ENCODE results near the gene RNF17.
"Not testable (repeated sequence)": the region's sequence is repeated elsewhere in the genome, so short reads cannot be mapped to it uniquely, and the experiment has no call there.

Gene RNF17

DNA sequence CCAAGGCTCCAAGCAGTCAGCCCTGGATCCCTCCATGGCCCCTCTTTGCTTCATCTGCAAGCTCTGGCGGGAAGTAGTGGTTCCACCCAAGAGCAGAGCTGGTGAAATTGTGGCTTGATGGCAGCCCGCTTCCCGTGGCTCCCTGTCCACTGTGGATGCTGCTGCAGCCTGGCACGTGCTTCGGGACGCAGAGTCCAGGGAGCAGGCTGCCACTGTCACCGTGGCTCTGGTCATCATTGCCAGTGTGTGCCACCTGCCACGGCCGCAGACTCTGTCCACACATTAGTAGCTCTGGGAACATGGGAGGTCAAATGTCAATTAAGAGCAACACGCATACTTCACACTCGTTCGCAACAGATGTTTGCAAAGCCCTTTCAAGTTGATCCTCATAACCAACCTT lies 40.8 kb upstream of the RNF17 start:
- ATAC-seq (ENCODE audit: insufficient read depth, low read depth) (no peak), DNase-seq (no peak)
- H3K4me1 ChIP-seq (ENCODE audit: insufficient read depth, low read length): no peaks in the 10 kb centered on the region
- peaks cover 11% of the 10 kb centered on the region for H3K27me3 ChIP-seq (ENCODE audit: insufficient read depth, low read length, poor library complexity)
- H3K36me3 ChIP-seq (ENCODE audit: insufficient read depth, low read length): no peaks in the 10 kb centered on the region
- no peaks in the 10 kb centered on the region for H3K79me2 ChIP-seq (ENCODE audit: insufficient read depth, low read length)
- H3K9ac ChIP-seq (ENCODE audit: low read depth, low read length): no peak overlapping the region
- no peaks in the 10 kb centered on the region; the same call in 1 of the 2 replicates for H4K20me1 ChIP-seq (ENCODE audit: insufficient read depth, low read length)
- TF ChIP-seq, protein P1, sequence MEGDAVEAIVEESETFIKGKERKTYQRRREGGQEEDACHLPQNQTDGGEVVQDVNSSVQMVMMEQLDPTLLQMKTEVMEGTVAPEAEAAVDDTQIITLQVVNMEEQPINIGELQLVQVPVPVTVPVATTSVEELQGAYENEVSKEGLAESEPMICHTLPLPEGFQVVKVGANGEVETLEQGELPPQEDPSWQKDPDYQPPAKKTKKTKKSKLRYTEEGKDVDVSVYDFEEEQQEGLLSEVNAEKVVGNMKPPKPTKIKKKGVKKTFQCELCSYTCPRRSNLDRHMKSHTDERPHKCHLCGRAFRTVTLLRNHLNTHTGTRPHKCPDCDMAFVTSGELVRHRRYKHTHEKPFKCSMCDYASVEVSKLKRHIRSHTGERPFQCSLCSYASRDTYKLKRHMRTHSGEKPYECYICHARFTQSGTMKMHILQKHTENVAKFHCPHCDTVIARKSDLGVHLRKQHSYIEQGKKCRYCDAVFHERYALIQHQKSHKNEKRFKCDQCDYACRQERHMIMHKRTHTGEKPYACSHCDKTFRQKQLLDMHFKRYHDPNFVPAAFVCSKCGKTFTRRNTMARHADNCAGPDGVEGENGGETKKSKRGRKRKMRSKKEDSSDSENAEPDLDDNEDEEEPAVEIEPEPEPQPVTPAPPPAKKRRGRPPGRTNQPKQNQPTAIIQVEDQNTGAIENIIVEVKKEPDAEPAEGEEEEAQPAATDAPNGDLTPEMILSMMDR (IDR thresholded peaks at IDR 0.05; ENCODE audit: borderline replicate concordance, extremely low read depth, low read length, poor library complexity, severe bottlenecking): no peak
- TF ChIP-seq EZH2 (IDR thresholded peaks at IDR 0.05; ENCODE audit: borderline replicate concordance, low read depth, low read length, severe bottlenecking): no peak
- no peaks in the 10 kb centered on the region for H3K9me3 ChIP-seq (ENCODE audit: insufficient read depth, low read length, severe bottlenecking)
- H3K27ac ChIP-seq (ENCODE audit: low read length): no peak overlapping the region
- H3K4me2 ChIP-seq (ENCODE audit: insufficient read depth, low read length): no peak overlapping the region
- H3K4me3 ChIP-seq (ENCODE audit: low read depth in 1 of 2, low read length in 2 of 2): no peak overlapping the region
- no peak overlapping the region for H2AFZ ChIP-seq (ENCODE audit: low read depth, low read length)

DNA sequence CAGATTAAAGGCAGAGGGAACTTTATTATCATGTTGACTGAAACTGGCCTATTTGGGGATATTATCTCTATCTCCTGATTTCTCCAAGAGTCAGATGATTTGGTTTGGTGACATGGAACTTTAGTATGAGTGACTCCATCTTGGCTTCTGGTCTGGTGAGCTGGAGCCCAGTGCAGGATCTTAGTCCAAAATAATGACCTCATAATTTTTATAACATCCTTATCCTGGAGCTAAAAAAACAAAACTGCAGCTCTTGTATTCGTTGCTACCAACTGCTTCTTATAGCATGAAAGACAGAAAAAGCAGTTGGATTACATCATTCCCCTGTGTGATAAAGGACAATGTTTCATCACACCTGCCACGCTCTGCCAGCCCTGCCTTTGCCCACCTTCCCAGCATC lies 39.3 kb upstream of the RNF17 start:
- H3K79me2 ChIP-seq (ENCODE audit: insufficient read depth, low read length): no peaks in the 10 kb centered on the region
- no peak for TF ChIP-seq EZH2 (IDR thresholded peaks at IDR 0.05; ENCODE audit: borderline replicate concordance, low read depth, low read length, severe bottlenecking)
- peaks cover 11% of the 10 kb centered on the region for H3K27me3 ChIP-seq (ENCODE audit: insufficient read depth, low read length, poor library complexity)
- no peak overlapping the region for H2AFZ ChIP-seq (ENCODE audit: low read depth, low read length)
- ATAC-seq (ENCODE audit: insufficient read depth, low read depth) (no peak), DNase-seq (no peak)
- H3K9ac ChIP-seq (ENCODE audit: low read depth, low read length): no peak overlapping the region
- H3K4me1 ChIP-seq (ENCODE audit: insufficient read depth, low read length): no peaks in the 10 kb centered on the region
- no peaks in the 10 kb centered on the region for H3K9me3 ChIP-seq (ENCODE audit: insufficient read depth, low read length, severe bottlenecking)
- H4K20me1 ChIP-seq (ENCODE audit: insufficient read depth, low read length): no peaks in the 10 kb centered on the region; the same call in 1 of the 2 replicates
- H3K4me3 ChIP-seq (ENCODE audit: low read depth in 1 of 2, low read length in 2 of 2): no peak overlapping the region
- H3K36me3 ChIP-seq (ENCODE audit: insufficient read depth, low read length): no peaks in the 10 kb centered on the region
- no peak overlapping the region for H3K27ac ChIP-seq (ENCODE audit: low read length)
- no peak overlapping the region for H3K4me2 ChIP-seq (ENCODE audit: insufficient read depth, low read length)

DNA sequence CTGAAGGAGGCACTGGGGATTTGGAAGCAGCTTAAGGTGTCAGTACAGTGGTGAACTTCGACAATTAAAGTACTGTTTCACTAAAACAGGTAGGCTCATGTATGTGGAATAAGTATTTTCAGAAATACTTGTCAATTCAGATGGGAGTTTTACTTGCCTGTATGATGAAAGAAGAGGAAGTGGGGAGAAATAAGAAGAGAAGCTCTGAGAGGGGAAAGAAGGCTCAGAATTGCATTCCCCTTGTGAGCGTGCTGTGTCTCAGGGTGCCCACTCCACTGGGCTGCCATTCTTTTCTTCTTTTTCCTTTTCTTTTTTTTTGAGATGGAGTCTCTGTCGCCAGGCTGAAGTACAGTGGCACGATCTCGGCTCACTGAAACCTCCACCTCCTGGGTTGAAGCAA lies 38.6 kb upstream of the RNF17 start:
- no peaks in the 10 kb centered on the region; the same call in 1 of the 2 replicates for H4K20me1 ChIP-seq (ENCODE audit: insufficient read depth, low read length)
- H3K9ac ChIP-seq (ENCODE audit: low read depth, low read length): no peak overlapping the region
- TF ChIP-seq, protein P1 (IDR thresholded peaks at IDR 0.05; ENCODE audit: borderline replicate concordance, extremely low read depth, low read length, poor library complexity, severe bottlenecking): no peak
- TF ChIP-seq EZH2 (IDR thresholded peaks at IDR 0.05; ENCODE audit: borderline replicate concordance, low read depth, low read length, severe bottlenecking): no peak
- no peak overlapping the region for H3K27ac ChIP-seq (ENCODE audit: low read length)
- ATAC-seq (ENCODE audit: insufficient read depth, low read depth) (no peak), DNase-seq (no peak)
- H3K36me3 ChIP-seq (ENCODE audit: insufficient read depth, low read length): no peaks in the 10 kb centered on the region
- H3K27me3 ChIP-seq (ENCODE audit: insufficient read depth, low read length, poor library complexity): peaks cover 11% of the 10 kb centered on the region
- no peak overlapping the region for H3K4me3 ChIP-seq (ENCODE audit: low read depth in 1 of 2, low read length in 2 of 2)
- no peaks in the 10 kb centered on the region for H3K79me2 ChIP-seq (ENCODE audit: insufficient read depth, low read length)
- no peak overlapping the region for H3K4me2 ChIP-seq (ENCODE audit: insufficient read depth, low read length)
- no peaks in the 10 kb centered on the region for H3K4me1 ChIP-seq (ENCODE audit: insufficient read depth, low read length)
- no peaks in the 10 kb centered on the region for H3K9me3 ChIP-seq (ENCODE audit: insufficient read depth, low read length, severe bottlenecking)
- no peak overlapping the region for H2AFZ ChIP-seq (ENCODE audit: low read depth, low read length)

DNA sequence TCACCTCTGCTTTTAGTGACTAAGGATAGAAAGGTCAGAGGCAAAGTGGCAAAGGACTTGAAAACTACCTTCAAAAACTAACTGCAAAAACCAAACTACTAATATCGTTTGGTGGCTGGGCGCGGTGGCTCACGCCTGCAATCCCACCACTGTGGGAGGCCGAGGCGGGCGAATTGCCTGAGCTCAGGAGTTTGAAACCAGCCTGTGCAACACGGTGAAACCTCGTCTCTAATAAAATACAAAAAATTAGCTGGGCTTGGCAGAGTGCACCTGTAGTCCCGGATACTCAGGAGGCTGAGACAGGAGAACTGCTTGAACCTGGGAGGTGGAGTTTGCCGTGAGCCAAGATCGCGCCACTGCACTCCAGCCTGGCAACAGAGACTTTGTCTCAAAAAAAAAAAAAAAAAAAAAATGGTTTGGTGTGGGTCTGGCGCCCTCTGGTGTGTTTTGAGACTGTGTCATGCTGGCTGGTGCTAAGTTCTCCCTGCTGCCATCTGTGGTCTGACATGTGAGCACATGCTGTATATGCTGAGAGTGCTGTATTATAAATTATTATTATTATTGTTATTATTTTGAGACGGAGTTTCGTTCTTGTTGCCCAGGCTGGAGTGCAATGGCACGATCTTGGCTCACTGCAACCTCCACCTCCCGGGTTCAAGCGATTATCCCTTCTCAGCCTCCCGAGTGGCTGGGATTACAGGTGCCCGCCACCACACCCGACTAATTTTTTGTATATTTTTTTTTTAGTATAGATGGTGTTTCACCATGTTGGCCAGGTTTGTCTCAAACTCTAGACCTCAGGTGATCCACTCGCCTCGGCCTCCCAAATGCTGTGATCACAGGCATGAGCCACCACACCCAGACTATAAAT lies 36.0 kb upstream of the RNF17 start:
- DNase-seq: peak; percentile 76
- ATAC-seq (ENCODE audit: insufficient read depth, low read depth): peak; percentile 100
- Histone ChIP-seq H3K4me2 (ENCODE audit: insufficient read depth, low read length) (no peak overlapping the region), H3K27ac (ENCODE audit: low read length) (no peak overlapping the region), H3K9ac (ENCODE audit: low read depth, low read length) (no peak overlapping the region), H3K79me2 (ENCODE audit: insufficient read depth, low read length) (no peaks in the 10 kb centered on the region), H3K9me3 (ENCODE audit: insufficient read depth, low read length, severe bottlenecking) (no peaks in the 10 kb centered on the region), H3K27me3 (ENCODE audit: insufficient read depth, low read length, poor library complexity) (peaks cover 11% of the 10 kb centered on the region), H4K20me1 (ENCODE audit: insufficient read depth, low read length) (no peaks in the 10 kb centered on the region; the same call in 1 of the 2 replicates), H3K36me3 (ENCODE audit: insufficient read depth, low read length) (no peaks in the 10 kb centered on the region), H3K4me1 (ENCODE audit: insufficient read depth, low read length) (no peaks in the 10 kb centered on the region), H2AFZ (ENCODE audit: low read depth, low read length) (no peak overlapping the region), H3K4me3 (ENCODE audit: low read depth in 1 of 2, low read length in 2 of 2) (no peak overlapping the region)
- TF ChIP-seq, protein P1 (IDR thresholded peaks at IDR 0.05; ENCODE audit: borderline replicate concordance, extremely low read depth, low read length, poor library complexity, severe bottlenecking): peak; percentile 78
- TF ChIP-seq EZH2 (IDR thresholded peaks at IDR 0.05; ENCODE audit: borderline replicate concordance, low read depth, low read length, severe bottlenecking): no peak

DNA sequence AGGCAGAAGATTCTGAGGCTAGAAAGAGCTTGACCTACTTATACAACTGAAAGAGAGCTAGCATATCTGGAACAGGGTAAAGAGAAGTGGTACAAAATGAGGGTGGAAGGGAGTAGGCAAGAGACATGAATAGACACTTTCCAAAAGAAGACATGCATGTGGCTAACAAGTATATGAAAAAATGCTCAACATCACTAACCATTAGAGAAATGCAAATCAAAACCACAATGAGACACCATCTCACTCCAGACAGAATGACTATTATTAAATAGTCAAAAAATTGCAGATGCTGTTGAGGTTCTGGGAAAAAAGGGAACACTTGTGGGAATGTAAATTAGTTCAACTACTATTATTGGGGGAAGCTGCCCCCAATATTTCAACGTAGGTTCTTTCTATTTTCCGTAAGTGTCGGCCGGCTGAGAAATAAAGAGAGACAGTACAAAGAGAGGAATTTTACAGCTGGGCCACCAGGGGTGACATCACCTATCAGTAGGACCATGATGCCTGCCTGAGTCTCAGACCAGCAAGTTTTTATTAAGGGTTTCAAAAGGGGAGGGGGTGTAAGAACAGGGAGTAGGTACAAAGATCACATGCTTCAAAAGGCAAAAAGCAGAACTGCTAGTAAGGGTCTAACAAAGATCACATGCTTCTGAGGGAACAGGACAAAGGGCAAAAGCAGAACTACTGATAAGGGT lies 32.9 kb upstream of the RNF17 start:
- ATAC-seq (ENCODE audit: insufficient read depth, low read depth); H3K4me1 ChIP-seq (ENCODE audit: insufficient read depth, low read length); H3K27ac ChIP-seq (ENCODE audit: low read length); H3K4me3 ChIP-seq (ENCODE audit: low read depth in 1 of 2, low read length in 2 of 2); H3K36me3 ChIP-seq (ENCODE audit: insufficient read depth, low read length); H4K20me1 ChIP-seq (ENCODE audit: insufficient read depth, low read length); H3K9me3 ChIP-seq (ENCODE audit: insufficient read depth, low read length, severe bottlenecking); H3K27me3 ChIP-seq (ENCODE audit: insufficient read depth, low read length, poor library complexity); DNase-seq; H3K9ac ChIP-seq (ENCODE audit: low read depth, low read length); H3K79me2 ChIP-seq (ENCODE audit: insufficient read depth, low read length); H2AFZ ChIP-seq (ENCODE audit: low read depth, low read length); H3K4me2 ChIP-seq (ENCODE audit: insufficient read depth, low read length): not testable (repeated sequence)

Data from DND-41 (cell line).